Endothelial cell of umbilical vein (primary cell): Measurements from ENCODE around the gene TOP3A. TPM values are rescaled to one million over a fixed set of nuclear protein-coding genes. Genes with fewer than 3 reads are reported as not detected.
A peak's percentile ranks its signal among the peaks of the same experiment; 100 is the strongest.

Experiments
- BruUV-seq: library from RNA; stranded (reverse); fragments of 400-500 nt; replicated peaks from 2 replicates; lab custom pipeline; 2021; lab: Mats Ljungman, UMichigan
- CTCF ChIA-PET: fragments of 300-600, 350-600 bp; sonication (Branson Sonifier 250); formaldehyde crosslinking; loops from one replicate; lab custom pipeline; 2021; ENCODE audit warnings: antibody characterized with exemption, inconsistent platforms; lab: Charles Lee
- POLR2A ChIA-PET: fragments of 300-600, 350-600 bp; sonication (Branson Sonifier 250); formaldehyde crosslinking; loops from one replicate; lab custom pipeline; 2021; ENCODE audit warnings: antibody characterized with exemption, inconsistent platforms; lab: Charles Lee
- DNase-seq: peaks from one replicate; pipeline ENCODE4 v3.0.0-alpha.2; 2011; ENCODE audit warnings: low read depth, low spot score
- FAIRE-seq: peaks from 2 replicates; lab custom pipeline; 2011; peaks lifted over from hg19 to GRCh38; lab: Jason Lieb, UNC
- H2AFZ ChIP-seq: 2 replicates; pipeline ENCODE4 v1.6.0; 2012; ENCODE audit warnings: low read depth, low read length, control low read depth, inconsistent platforms
- H3K27ac ChIP-seq: 2 replicates; pipeline ENCODE4 v1.5.1; 2011; ENCODE audit warnings: low read depth, mild to moderate bottlenecking, control low read depth, low read length, moderate library complexity; ENCODE audit not compliant: insufficient read depth
- H3K27me3 ChIP-seq, 2 experiments: 2 replicates each; pipeline versions ENCODE4 v1.6.0 to v1.6.1; 2011; ENCODE audit warnings: low read length in 2 of 2, mixed read lengths in 1 of 2; ENCODE audit not compliant: control insufficient read depth in 2 of 2, insufficient read depth in 2 of 2
- H3K36me3 ChIP-seq, 2 experiments: 2 replicates in 1 of 2; 3 replicates in 1 of 2; pipeline ENCODE4 v1.5.1; 2011; ENCODE audit warnings: low read length in 2 of 2, mild to moderate bottlenecking in 1 of 2, moderate library complexity in 1 of 2; ENCODE audit not compliant: control insufficient read depth in 2 of 2, insufficient read depth in 2 of 2; ENCODE audit errors: extremely low read depth in 1 of 2
- H3K4me1 ChIP-seq: 3 replicates; pipeline ENCODE4 v1.5.1; 2011; ENCODE audit warnings: mild to moderate bottlenecking, low read length; ENCODE audit not compliant: control insufficient read depth, insufficient read depth; ENCODE audit errors: extremely low read depth
- H3K4me2 ChIP-seq: 2 replicates; pipeline ENCODE4 v1.6.1; 2011; ENCODE audit warnings: low read length, control low read depth, mixed read lengths; ENCODE audit not compliant: insufficient read depth
- H3K4me3 ChIP-seq, 3 experiments: fragments of 200-600 bp in 1 of 3; sonication (generic), shearing (Covaris generic) in 1 of 3; replicated peaks in 1 of 3; 2 replicates each; pipeline ENCODE4 v1.5.1; 2011 to 2016; ENCODE audit warnings: control low read depth in 3 of 3, low read length in 3 of 3, mild to moderate bottlenecking in 2 of 3, inconsistent platforms in 1 of 3, low read depth in 1 of 3, moderate library complexity in 1 of 3; ENCODE audit not compliant: insufficient read depth in 1 of 3
- H3K79me2 ChIP-seq: 2 replicates; pipeline ENCODE4 v1.6.0; 2012; ENCODE audit warnings: low read length, inconsistent platforms; ENCODE audit not compliant: control insufficient read depth, insufficient read depth
- H3K9ac ChIP-seq: replicated peaks from 2 replicates; pipeline ENCODE3; 2011; ENCODE audit warnings: low read length, control low read depth; ENCODE audit not compliant: insufficient read depth; ENCODE audit errors: extremely low read depth
- H3K9me1 ChIP-seq: replicated peaks from 3 replicates; pipeline ENCODE4 v1.6.0; 2011; ENCODE audit warnings: mild to moderate bottlenecking, low read length; ENCODE audit not compliant: control insufficient read depth, insufficient read depth; ENCODE audit errors: extremely low read depth
- H3K9me3 ChIP-seq: replicated peaks from 2 replicates; pipeline ENCODE4 v1.5.1; 2012; ENCODE audit warnings: low read length, inconsistent platforms; ENCODE audit not compliant: control insufficient read depth, insufficient read depth
- H4K20me1 ChIP-seq: replicated peaks from 2 replicates; pipeline ENCODE3; 2011; ENCODE audit warnings: mild to moderate bottlenecking, low read length; ENCODE audit not compliant: control insufficient read depth, insufficient read depth; ENCODE audit errors: extremely low read depth
- EZH2 ChIP-seq: IDR thresholded peaks from 2 replicates; pipeline ENCODE4 v1.6.1; 2012; ENCODE audit warnings: borderline replicate concordance, low read depth, mild to moderate bottlenecking, moderate library complexity, low read length, inconsistent platforms; ENCODE audit not compliant: severe bottlenecking
- FOS ChIP-seq: IDR thresholded peaks from 2 replicates; pipeline ENCODE4 v1.6.1; 2011; ENCODE audit warnings: mild to moderate bottlenecking, low read length, moderate library complexity, borderline replicate concordance; ENCODE audit not compliant: insufficient read depth
- GATA2 ChIP-seq: IDR thresholded peaks from 2 replicates; pipeline ENCODE4 v1.7.0; 2011; ENCODE audit warnings: low read depth, mild to moderate bottlenecking, moderate library complexity, mixed read lengths, low read length; ENCODE audit not compliant: insufficient read length, insufficient read depth
- JUN ChIP-seq: IDR thresholded peaks from 2 replicates; pipeline ENCODE4 v1.6.1; 2011; ENCODE audit warnings: borderline replicate concordance, low read depth; ENCODE audit not compliant: insufficient read length, insufficient read depth
- MAX ChIP-seq: IDR thresholded peaks from 2 replicates; pipeline ENCODE4 v1.6.1; 2011; ENCODE audit not compliant: insufficient read depth, insufficient read length
- POLR2AphosphoS5 ChIP-seq: IDR thresholded peaks from 2 replicates; pipeline ENCODE4 v1.6.1; 2012; ENCODE audit warnings: low read depth, mild to moderate bottlenecking, control low read depth, low read length, moderate library complexity; ENCODE audit not compliant: insufficient read depth
- dilution Hi-C: fragments of 300-500 bp; cut with MboI; formaldehyde crosslinking; loops from one replicate; pipeline ENCODE4 v1.15.0; 2019; ENCODE audit warnings: low sequenced_read_pairs; ENCODE audit not compliant: extremely low pct_ligation_motif_present
- intact Hi-C: fragments of 100-400 bp; cut with micrococcal nuclease; formaldehyde crosslinking; loops from one replicate; pipeline ENCODE4 v1.10.0; 2022
- polyA plus RNA-seq, 4 experiments: library from polyadenylated mRNA; depleted of rRNA in 3 of 4; stranded (reverse) in 3 of 4; unstranded in 1 of 4; fragments of >200 nt; gene quantifications; 2 replicates each; pipeline versions ENCODE4 v1.2.1 to v1.2.3, GENCODE V29; 2011 to 2012; ENCODE audit warnings: missing spikeins in 1 of 4
- total RNA-seq: library from RNA; stranded (reverse); gene quantifications from 2 replicates; pipeline ENCODE4 v1.2.3, GENCODE V29; 2021
- TF ChIP-seq, protein P1 (sequence below), 2 donors: IDR thresholded peaks; 1 replicate in 1 of 2; 2 replicates in 1 of 2; pipeline ENCODE4 v1.5.1; 2011; ENCODE audit warnings: low read length in 2 of 2, mild to moderate bottlenecking in 2 of 2, moderate library complexity in 2 of 2, control low read depth in 1 of 2, inconsistent platforms in 1 of 2, low read depth in 1 of 2; ENCODE audit not compliant: insufficient read depth in 1 of 2; ENCODE audit errors: extremely low read depth in 1 of 2

The TOP3A gene
- total and polyA plus RNA-seq, 2 donors (not counting 3 experiments of a cell fraction or from before 2014, with no cell fraction given), result 20.4 to 53.1 TPM

GRCh38 chr17:18236494-18236893, 78.3 kb downstream of the TOP3A start:
- Histone ChIP-seq H3K4me3 (no peak overlapping the region), H3K4me2 (no peak overlapping the region), H3K36me3 (peaks cover 6 to 54% of the 10 kb centered on the region in 2 experiments), H3K9me1 (no peaks in the 10 kb centered on the region), H4K20me1 (no peaks in the 10 kb centered on the region), H3K27me3 (no peaks in the 10 kb centered on the region), H3K9ac (no peak overlapping the region), H3K27ac (peak overlapping the region; percentile 89), H3K4me1 (peaks cover 13% of the 10 kb centered on the region), H2AFZ (no peak overlapping the region), H3K9me3 (no peaks in the 10 kb centered on the region), H3K79me2 (no peaks in the 10 kb centered on the region)
- dilution Hi-C loops (no loop called here), intact Hi-C loops (loop anchor here (1.0 kb wide), 1 partner anchor 11 kb away; no protein-coding TSS in a partner anchor)
- DNase-seq (no peak), FAIRE-seq (no peak)
- POLR2A ChIA-PET, result no interaction called here
- BruUV-seq, result no TSS peak
- no peak for TF ChIP-seq POLR2AphosphoS5
- TF ChIP-seq GATA2, result no peak
- no peak for TF ChIP-seq FOS
- no peak for TF ChIP-seq MAX
- TF ChIP-seq JUN, result no peak
- TF ChIP-seq, protein P1, sequence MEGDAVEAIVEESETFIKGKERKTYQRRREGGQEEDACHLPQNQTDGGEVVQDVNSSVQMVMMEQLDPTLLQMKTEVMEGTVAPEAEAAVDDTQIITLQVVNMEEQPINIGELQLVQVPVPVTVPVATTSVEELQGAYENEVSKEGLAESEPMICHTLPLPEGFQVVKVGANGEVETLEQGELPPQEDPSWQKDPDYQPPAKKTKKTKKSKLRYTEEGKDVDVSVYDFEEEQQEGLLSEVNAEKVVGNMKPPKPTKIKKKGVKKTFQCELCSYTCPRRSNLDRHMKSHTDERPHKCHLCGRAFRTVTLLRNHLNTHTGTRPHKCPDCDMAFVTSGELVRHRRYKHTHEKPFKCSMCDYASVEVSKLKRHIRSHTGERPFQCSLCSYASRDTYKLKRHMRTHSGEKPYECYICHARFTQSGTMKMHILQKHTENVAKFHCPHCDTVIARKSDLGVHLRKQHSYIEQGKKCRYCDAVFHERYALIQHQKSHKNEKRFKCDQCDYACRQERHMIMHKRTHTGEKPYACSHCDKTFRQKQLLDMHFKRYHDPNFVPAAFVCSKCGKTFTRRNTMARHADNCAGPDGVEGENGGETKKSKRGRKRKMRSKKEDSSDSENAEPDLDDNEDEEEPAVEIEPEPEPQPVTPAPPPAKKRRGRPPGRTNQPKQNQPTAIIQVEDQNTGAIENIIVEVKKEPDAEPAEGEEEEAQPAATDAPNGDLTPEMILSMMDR (IDR thresholded peaks at IDR 0.05; ENCODE audit: extremely low read depth in 1 of 2, insufficient read depth in 1 of 2, low read depth in 1 of 2, low read length in 2 of 2), result no peak
- TF ChIP-seq EZH2, result no peak
- CTCF ChIA-PET, result interaction anchor here (1.0 to 1.7 kb wide), 3 partner anchors 12 to 86 kb away, joined by 3 to 11 read pairs (median 6); no protein-coding TSS in a partner anchor
